D721Med (cell line): Measurements from ENCODE around the gene CHMP1A.

Experiments
- DNase-seq: peaks from one replicate; pipeline ENCODE4 v3.0.0; 2011; ENCODE audit warnings: low spot score; ENCODE audit not compliant: insufficient read length
- FAIRE-seq: peaks from 2 replicates; lab custom pipeline; 2011; peaks lifted over from hg19 to GRCh38; lab: Jason Lieb, UNC
- CTCF ChIP-seq: IDR thresholded peaks from 2 replicates; pipeline ENCODE4 v1.5.1; 2012; ENCODE audit warnings: mild to moderate bottlenecking, control low read depth; ENCODE audit not compliant: insufficient read depth; ENCODE audit errors: missing control alignments

The CHMP1A gene

GRCh38 chr16:89624777-89625761 lies 32.4 kb downstream of the CHMP1A start:
- TF ChIP-seq CTCF: no peak
- FAIRE-seq (no peak), DNase-seq (no peak)

- DNase-seq (no peak), FAIRE-seq (no peak)
- TF ChIP-seq CTCF: no peak
These were observed 33.8 kb downstream of the CHMP1A start for GRCh38 chr16:89623511-89624261.

GRCh38 chr16:89621698-89622409 lies 35.7 kb downstream of the CHMP1A start:
- no peak for DNase-seq
- no peak for TF ChIP-seq CTCF
- no peak for FAIRE-seq

GRCh38 chr16:89621136-89621697 lies 36.3 kb downstream of the CHMP1A start:
- TF ChIP-seq CTCF: no peak
- no peak for FAIRE-seq
- no peak for DNase-seq

GRCh38 chr16:89620406-89620841 lies 37.1 kb downstream of the CHMP1A start:
- no peak for FAIRE-seq
- no peak for DNase-seq
- no peak for TF ChIP-seq CTCF

GRCh38 chr16:89619840-89620239 lies 37.7 kb downstream of the CHMP1A start:
- no peak for DNase-seq
- no peak for TF ChIP-seq CTCF

More at GRCh38 chr16:89619840-89620239, 37.7 kb downstream of the CHMP1A start:
- FAIRE-seq: no peak
